ENCODE measurements around the gene PKP3. TPM values are rescaled to one million over a fixed set of nuclear protein-coding genes. Genes with fewer than 3 reads are reported as not detected.

Gene PKP3
- total and polyA plus RNA-seq, 12 donors: 0.13 to 3.0 (median 0.72) TPM

- intact Hi-C loops (cut with DNase I): loop anchor here in 4 of 10 donors (5.0 to 10.0 kb wide), 3 partner anchors 39 to 81 kb away; partner anchors contain the start of gene B4GALNT4 (in 1 of the 4)
- H3K4me3 ChIP-seq: no peak overlapping the region
- no peak for TF ChIP-seq CTCF (IDR thresholded peaks at IDR 0.05)
- peaks cover 0 to 3% (median 0%) of the 10 kb centered on the region in 9 donors for H3K36me3 ChIP-seq
- no peak overlapping the region for H3K27ac ChIP-seq
- 67 to 70% methylated on average over 20 of the region's 20 CpGs for WGBS, 2 donors
- peaks cover 13 to 36% (median 20%) of the 10 kb centered on the region in 9 donors for H3K4me1 ChIP-seq
- DNase-seq (no peak), ATAC-seq (no peak)
- H3K9me3 ChIP-seq: no peaks in the 10 kb centered on the region
- H3K27me3 ChIP-seq: peaks cover 4 to 23% (median 20%) of the 10 kb centered on the region in 7 donors
These were observed 52.0 kb downstream of the PKP3 start for GRCh38 chr11:445765-446588.

GRCh38 chr11:446891-447290 is 52.9 kb downstream of the PKP3 start:
- peaks cover 0 to 3% (median 0%) of the 10 kb centered on the region in 9 donors for H3K36me3 ChIP-seq
- intact Hi-C loops (cut with DNase I): loop anchor here in 4 of 10 donors (5.0 to 10.0 kb wide), 3 partner anchors 40 to 82 kb away; partner anchors contain the start of gene B4GALNT4 (in 1 of the 4)
- ATAC-seq (no peak), DNase-seq (no peak)
- H3K9me3 ChIP-seq: no peaks in the 10 kb centered on the region
- TF ChIP-seq CTCF (IDR thresholded peaks at IDR 0.05): no peak
- WGBS, 2 donors: 74 to 77% methylated on average over 7 of the region's 7 CpGs
- peaks cover 4 to 14% (median 11%) of the 10 kb centered on the region in 7 donors for H3K27me3 ChIP-seq
- H3K4me1 ChIP-seq: peaks cover 20 to 39% (median 29%) of the 10 kb centered on the region in 9 donors
- no peak overlapping the region for H3K27ac ChIP-seq
- H3K4me3 ChIP-seq: no peak overlapping the region

- Histone ChIP-seq H3K4me3 (peak overlapping the region; percentile 39 to 75 (median 64)), H3K4me1 (peaks cover 20 to 46% (median 34%) of the 10 kb centered on the region in 9 donors), H3K9me3 (no peaks in the 10 kb centered on the region), H3K27me3 (peaks cover 0 to 3% (median 0%) of the 10 kb centered on the region in 7 donors), H3K36me3 (peaks cover 0 to 13% (median 0%) of the 10 kb centered on the region in 9 donors), H3K27ac (peak overlapping the region; percentile 85 to 96 (median 91))
- peak; percentile 62 to 97 (median 84) for TF ChIP-seq CTCF (IDR thresholded peaks at IDR 0.05)
- WGBS, 2 donors: 3 to 4% methylated on average over 55 of the region's 55 CpGs
- intact Hi-C loops (cut with DNase I): loop anchor here in 5 of 10 donors (1.0 to 10.0 kb wide), 7 partner anchors 31 to 83 kb away; partner anchors contain the start of gene B4GALNT4 (in 1 of the 5)
- peak; percentile 87 to 92 (median 89) for ATAC-seq
- DNase-seq: peak; percentile 94 to 97
These were observed 54.1 kb downstream of the PKP3 start for GRCh38 chr11:447923-448731.

Measured in heart right ventricle (tissue), 16 donors.